ENCODE data around the gene GIT2.

- TF ChIP-seq POLR2A (IDR thresholded peaks at IDR 0.05): peak; percentile 60
- TF ChIP-seq CTCF (IDR thresholded peaks at IDR 0.05): peak in 2 of 3 donors; percentile 91 to 94
- TF ChIP-seq EP300 (IDR thresholded peaks at IDR 0.05): no peak
Observed at GRCh38 chr12:109880043-109880931, 115.9 kb downstream of the GIT2 start, which contains the start of gene GLTP.
